Panc1 (cell line): ENCODE measurements around the gene LMNB1. TPM values are rescaled to one million over a fixed set of nuclear protein-coding genes. Genes with fewer than 3 reads are reported as not detected.

ENCODE experiments used
- ATAC-seq: fragments of 200-7000 bp; cut with Tn5 transposase; 2 replicates; pipeline ENCODE4 v1.9.1; 2020; ENCODE audit warnings: mild to moderate bottlenecking, moderate library complexity
- BruUV-seq: library from RNA; stranded (reverse); fragments of 400-500 nt; replicated peaks from 2 replicates; lab custom pipeline; 2021; lab: Mats Ljungman, UMichigan
- CTCF ChIA-PET: fragments of 300-600 bp; sonication (Branson Sonifier 250); formaldehyde crosslinking; loops from one replicate; lab custom pipeline; 2022; ENCODE audit warnings: antibody characterized with exemption; lab: Charles Lee
- POLR2A ChIA-PET: fragments of 300-600 bp; sonication (Branson Sonifier 250); formaldehyde crosslinking; loops from one replicate; lab custom pipeline; 2022; ENCODE audit warnings: antibody characterized with exemption; lab: Charles Lee
- DNase-seq: peaks from one replicate; pipeline ENCODE4 v3.0.0-alpha.2; 2010; ENCODE audit warnings: low read depth, low spot score
- H3K27ac ChIP-seq: 2 replicates; pipeline ENCODE4 v1.5.1; 2011; ENCODE audit warnings: mild to moderate bottlenecking, low read length, inconsistent platforms
- H3K27me3 ChIP-seq: fragments of 200-500 bp; sonication (Bioruptor generic); 2 replicates; pipeline ENCODE4 v1.6.0; 2014; ENCODE audit warnings: low read length, inconsistent platforms; ENCODE audit not compliant: control insufficient read depth, insufficient read depth
- H3K36me3 ChIP-seq: fragments of 200-500 bp; sonication (Bioruptor generic); 2 replicates; pipeline ENCODE4 v1.5.1; 2014; ENCODE audit warnings: inconsistent platforms, mild to moderate bottlenecking, low read length, moderate library complexity; ENCODE audit not compliant: control insufficient read depth, insufficient read depth
- H3K4me1 ChIP-seq: 2 replicates; pipeline ENCODE4 v1.5.1; 2011; ENCODE audit warnings: inconsistent platforms, mild to moderate bottlenecking, low read length, moderate library complexity; ENCODE audit not compliant: control insufficient read depth, insufficient read depth
- H3K4me3 ChIP-seq, 2 experiments: 2 replicates each; pipeline ENCODE4 v1.5.1; 2011 to 2012; ENCODE audit warnings: low read depth in 2 of 2, low read length in 2 of 2, mild to moderate bottlenecking in 2 of 2, inconsistent platforms in 1 of 2, moderate library complexity in 1 of 2
- H3K9me3 ChIP-seq: fragments of 200-500 bp; sonication (Bioruptor generic); 2 replicates; pipeline ENCODE4 v1.5.1; 2014; ENCODE audit warnings: low read depth, mild to moderate bottlenecking, inconsistent platforms, low read length, moderate library complexity; ENCODE audit not compliant: control insufficient read depth, insufficient read depth
- CTCF ChIP-seq: fragments of 450-650 bp; IDR thresholded peaks from 2 replicates; pipeline ENCODE4 v1.5.1; 2017; ENCODE audit warnings: mild to moderate bottlenecking
- POLR2AphosphoS5 ChIP-seq: IDR thresholded peaks from 2 replicates; pipeline ENCODE4 v1.6.1; 2012; ENCODE audit warnings: mild to moderate bottlenecking, low read depth, low read length, moderate library complexity
- REST ChIP-seq, 2 experiments: IDR thresholded peaks; 2 replicates each; pipeline ENCODE4 v1.6.1; 2011 to 2012; ENCODE audit warnings: low read depth in 2 of 2, control low read depth in 1 of 2, low read length in 1 of 2, mild to moderate bottlenecking in 1 of 2, moderate library complexity in 1 of 2; ENCODE audit not compliant: insufficient read depth in 1 of 2
- SIN3A ChIP-seq: IDR thresholded peaks from 2 replicates; pipeline ENCODE4 v1.6.1; 2012; ENCODE audit warnings: low read depth, mild to moderate bottlenecking, low read length, moderate library complexity, borderline replicate concordance; ENCODE audit not compliant: insufficient read depth
- TCF7L2 ChIP-seq: IDR thresholded peaks from 2 replicates; pipeline ENCODE4 v1.6.1; 2011; ENCODE audit warnings: mild to moderate bottlenecking, low read depth, low read length, inconsistent platforms
- in situ Hi-C: cut with HindIII; loops from 2 replicates; pipeline ENCODE4 v1.10.0; 2016; ENCODE audit warnings: low sequenced_read_pairs, low pct_unique_long_range_greater_than_20kb
- intact Hi-C: fragments of 100-400 bp; cut with micrococcal nuclease; formaldehyde crosslinking; loops from one replicate; pipeline ENCODE4 v1.10.0; 2022; ENCODE audit not compliant: unreplicated experiment
- total RNA-seq: library from RNA; stranded (reverse); gene quantifications from one replicate; pipeline ENCODE4 v1.2.1, GENCODE V29; 2021; ENCODE audit not compliant: unreplicated experiment

Gene LMNB1
- total RNA-seq, 1 experiment from 2014 or later: 122 TPM

GRCh38 chr5:126826619-126827215, 49.8 kb downstream of the LMNB1 start:
- intact Hi-C loops: no loop called here
- CTCF ChIA-PET: no interaction called here
- in situ Hi-C loops: no loop called here

GRCh38 chr5:126829098-126829497, 52.2 kb downstream of the LMNB1 start:
- in situ Hi-C loops (no loop called here), intact Hi-C loops (no loop called here)
- H3K36me3 ChIP-seq: peaks cover 52% of the 10 kb centered on the region
- no peak overlapping the region for H3K4me3 ChIP-seq
- H3K9me3 ChIP-seq: no peaks in the 10 kb centered on the region
- ChIA-PET POLR2A (no interaction called here), CTCF (no interaction called here)
- no TSS peak for BruUV-seq
- TF ChIP-seq REST (IDR thresholded peaks at IDR 0.05; ENCODE audit: insufficient read depth in 1 of 2, low read depth in 2 of 2, low read length in 1 of 2) (no peak), SIN3A (no peak), CTCF (no peak), POLR2AphosphoS5 (no peak)
- H3K27ac ChIP-seq: no peak overlapping the region
- no peaks in the 10 kb centered on the region for H3K27me3 ChIP-seq
- DNase-seq (no peak), ATAC-seq (no peak)
- H3K4me1 ChIP-seq: no peaks in the 10 kb centered on the region

More at GRCh38 chr5:126826619-126827215, 49.8 kb downstream of the LMNB1 start:
- Histone ChIP-seq H3K4me1 (no peaks in the 10 kb centered on the region), H3K27me3 (no peaks in the 10 kb centered on the region), H3K36me3 (peaks cover 59% of the 10 kb centered on the region), H3K27ac (no peak overlapping the region), H3K4me3 (no peak overlapping the region), H3K9me3 (no peaks in the 10 kb centered on the region)
- no peak for ATAC-seq
- no peak for TF ChIP-seq SIN3A
- TF ChIP-seq POLR2AphosphoS5: no peak
- no peak for TF ChIP-seq REST (IDR thresholded peaks at IDR 0.05; ENCODE audit: insufficient read depth in 1 of 2, low read depth in 2 of 2, low read length in 1 of 2)
- no peak for TF ChIP-seq TCF7L2
- no peak for DNase-seq
- POLR2A ChIA-PET: no interaction called here
- no TSS peak for BruUV-seq
